D341Med (cell line): ENCODE data around the gene PDZRN3.

Experiments
- DNase-seq: peaks from one replicate; pipeline ENCODE4 v3.0.0; 2012; ENCODE audit warnings: low spot score

The PDZRN3 gene

DNA sequence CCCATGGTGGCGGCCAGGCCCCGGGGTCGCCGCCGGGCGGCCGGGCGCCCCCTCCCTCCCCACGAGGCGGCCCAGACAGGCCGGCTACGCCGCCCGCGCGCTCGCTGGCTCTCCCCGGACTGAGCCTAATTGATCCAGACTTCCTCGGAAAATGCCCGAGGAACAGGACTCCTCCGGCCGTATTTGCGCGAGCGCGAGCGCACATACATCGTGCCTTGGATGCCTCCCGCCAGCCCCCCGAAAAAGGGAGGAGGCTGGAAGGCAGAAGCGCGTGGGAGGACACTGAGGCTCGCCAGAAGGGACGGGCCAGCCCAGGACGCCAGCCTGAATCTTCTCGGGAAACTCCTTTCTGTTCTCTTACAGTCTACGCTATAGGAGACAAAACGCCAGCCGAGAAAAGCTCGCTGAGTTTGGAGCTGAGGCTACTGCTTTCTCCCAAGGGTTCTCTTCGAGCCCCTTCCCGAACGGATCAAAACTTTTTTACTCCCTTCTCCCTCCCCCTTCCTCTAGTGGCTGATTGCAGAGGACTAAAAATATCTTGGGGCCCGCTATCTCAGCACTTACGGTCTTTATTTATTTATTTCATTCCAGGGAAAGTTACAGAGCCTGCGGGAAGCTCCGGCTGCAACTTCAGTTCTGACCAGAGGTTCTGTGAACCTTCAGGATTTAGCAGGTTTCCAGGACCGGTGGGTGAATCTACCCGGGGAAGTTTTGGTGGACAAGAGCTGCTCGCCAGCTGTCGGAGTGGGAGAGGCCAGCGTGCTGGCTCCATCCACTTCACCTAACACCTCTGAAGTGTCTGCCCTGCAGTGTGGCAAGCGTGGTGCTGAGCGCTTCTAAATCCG is at the start of gene PDZRN3:
PDZRN3 (minus strand) TSS at position 121 of the 845 bp plus-strand sequence.
- peak; percentile 54 for DNase-seq

DNA sequence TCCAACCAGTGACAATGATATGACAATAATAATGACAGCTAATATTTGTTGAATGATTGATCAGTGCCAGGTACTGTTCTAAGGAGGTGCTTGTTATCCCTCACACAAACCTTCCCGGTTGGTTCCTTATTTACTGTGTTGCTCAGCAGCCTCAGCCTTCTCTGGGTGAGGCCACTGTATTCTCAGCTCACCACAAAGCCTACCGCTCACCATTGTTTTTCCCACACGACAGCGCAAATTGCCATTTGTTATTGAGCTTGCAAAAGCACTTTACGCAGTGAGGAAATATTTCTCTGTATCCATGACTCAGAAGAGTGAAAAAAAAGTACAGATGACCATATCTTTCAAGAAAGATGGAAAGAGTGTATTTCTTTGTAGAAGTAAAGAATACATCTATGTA is 49.5 kb upstream of the PDZRN3 start:
- no peak for DNase-seq

DNA sequence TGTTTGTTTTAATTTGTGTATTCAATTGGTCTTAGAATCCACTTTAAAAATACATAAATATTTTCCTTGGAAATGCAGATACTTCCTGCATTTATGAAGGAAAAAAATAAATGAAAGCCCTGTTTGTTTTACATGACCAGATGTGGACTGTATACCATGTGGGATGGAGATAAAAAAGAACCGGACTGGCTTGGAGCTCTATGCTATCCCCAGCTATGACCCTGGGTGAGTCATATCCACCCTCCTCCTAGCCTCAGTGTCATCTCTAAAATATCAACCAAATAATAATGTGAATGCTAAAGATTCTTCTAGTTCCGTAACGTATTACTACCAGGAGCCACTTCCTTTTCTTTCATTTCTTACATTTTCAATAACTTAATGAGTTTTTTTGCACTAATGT is 44.5 kb upstream of the PDZRN3 start:
- no peak for DNase-seq

DNA sequence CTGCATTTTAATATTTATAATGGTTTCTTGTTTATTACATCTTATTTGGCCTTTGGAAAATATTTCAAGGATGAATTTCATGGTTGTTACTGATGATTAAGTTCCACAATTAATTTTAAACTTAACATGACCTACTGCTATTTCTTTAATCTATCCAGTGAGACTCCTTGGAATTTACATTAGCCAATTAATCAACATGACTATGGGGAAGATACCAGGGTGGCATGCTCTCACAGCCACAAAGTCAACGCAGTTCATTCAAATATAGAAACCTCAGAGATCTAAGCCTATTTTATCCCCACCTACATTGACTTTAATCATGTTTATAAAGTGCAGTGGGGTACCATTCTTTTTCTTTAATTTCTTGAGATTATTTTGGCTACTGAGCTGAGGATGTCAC is 43.6 kb upstream of the PDZRN3 start:
- DNase-seq: no peak

DNA sequence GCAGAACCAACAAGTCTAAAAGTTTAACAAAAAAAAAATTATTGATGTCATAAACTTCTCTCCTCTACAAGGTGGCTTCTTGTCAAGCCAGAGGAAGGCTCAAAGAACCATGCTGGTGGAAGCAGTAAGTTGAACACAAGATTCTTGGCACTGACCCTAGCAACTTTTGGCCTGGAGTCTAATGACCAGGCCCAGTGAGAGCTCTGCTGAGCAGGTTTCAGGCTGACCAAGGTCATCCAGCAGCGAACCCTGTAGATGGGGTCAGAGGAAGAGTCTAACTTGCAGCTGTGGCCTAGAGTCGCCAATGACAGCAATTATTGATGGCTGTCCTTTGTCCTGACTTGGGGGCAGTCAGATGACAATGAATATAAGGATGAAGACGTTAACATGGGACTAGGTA is 43.1 kb upstream of the PDZRN3 start:
- DNase-seq: no peak

DNA sequence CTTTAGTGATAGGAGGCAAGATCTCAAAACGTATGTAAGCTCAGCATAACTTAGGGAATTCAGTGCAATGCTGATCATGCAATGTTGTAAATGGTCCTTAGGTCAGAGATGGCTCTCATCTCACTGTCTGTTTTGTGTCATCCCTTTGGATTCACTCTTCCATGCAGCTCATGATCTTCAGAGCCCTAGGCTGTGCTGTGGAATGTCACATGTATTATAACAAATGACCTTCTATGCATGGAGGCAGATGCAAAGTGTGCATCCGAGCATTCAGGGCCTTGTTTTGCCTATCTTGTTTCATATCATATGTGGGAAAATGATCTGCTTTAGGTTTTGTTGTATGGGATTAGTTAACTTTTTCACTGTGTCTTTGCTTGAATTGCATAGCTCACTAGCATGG is 40.5 kb upstream of the PDZRN3 start:
- DNase-seq: no peak

DNA sequence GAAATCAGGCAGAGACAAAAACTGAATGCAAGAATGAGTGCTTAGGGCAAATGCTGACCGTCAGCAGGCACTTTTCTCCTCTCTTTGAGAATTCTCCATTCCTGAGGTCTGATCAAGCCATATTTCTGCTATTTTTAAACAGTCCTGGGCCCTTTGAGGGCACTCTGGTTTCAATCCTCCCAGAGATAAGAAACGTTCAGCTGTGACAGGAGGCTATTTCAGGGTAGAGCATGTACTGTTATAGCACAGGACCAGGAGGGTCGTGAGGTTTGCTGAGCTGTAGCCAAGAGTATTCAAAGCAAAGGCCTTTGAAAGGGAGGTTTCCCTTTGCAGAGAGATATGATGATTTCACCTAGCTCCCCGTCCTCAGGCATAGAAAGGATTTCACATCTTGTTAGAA is 39.6 kb upstream of the PDZRN3 start:
- no peak for DNase-seq

DNA sequence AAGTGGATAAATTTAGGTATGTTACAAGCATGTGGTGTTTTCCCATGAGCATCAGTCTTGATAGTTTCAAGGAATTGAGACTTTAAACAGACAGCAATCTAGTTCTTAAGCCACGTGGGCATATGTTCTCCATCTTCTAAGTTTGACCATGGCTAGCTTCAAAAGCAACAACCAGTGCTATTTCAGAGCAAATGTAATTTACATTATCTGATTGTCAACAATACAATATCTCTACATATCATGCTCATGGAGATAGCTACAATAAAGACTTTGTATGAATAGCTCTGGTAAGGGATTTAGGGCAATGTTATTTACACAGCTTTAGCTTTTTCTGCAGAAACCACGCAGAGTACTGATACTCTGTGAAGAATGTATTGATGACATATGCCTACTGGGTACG is 38.8 kb upstream of the PDZRN3 start:
- DNase-seq: no peak

DNA sequence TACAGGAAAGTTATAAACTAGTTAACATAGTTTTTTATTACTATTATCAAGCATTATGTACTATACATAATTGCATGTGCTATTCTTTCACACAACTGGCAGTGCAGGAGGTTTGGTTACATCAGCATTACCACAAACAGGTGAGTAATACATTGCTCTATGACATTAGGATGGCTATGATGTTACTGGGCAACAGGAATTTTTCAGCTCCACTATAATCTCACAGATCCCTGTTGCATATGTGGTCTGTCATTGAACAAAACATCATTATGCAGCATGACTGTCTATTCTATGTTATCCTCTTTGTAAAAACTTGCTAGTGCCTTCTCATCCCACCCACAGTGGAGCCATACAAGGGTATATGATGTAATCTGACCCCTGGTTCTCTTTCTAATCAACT is 36.5 kb upstream of the PDZRN3 start:
- DNase-seq: no peak

DNA sequence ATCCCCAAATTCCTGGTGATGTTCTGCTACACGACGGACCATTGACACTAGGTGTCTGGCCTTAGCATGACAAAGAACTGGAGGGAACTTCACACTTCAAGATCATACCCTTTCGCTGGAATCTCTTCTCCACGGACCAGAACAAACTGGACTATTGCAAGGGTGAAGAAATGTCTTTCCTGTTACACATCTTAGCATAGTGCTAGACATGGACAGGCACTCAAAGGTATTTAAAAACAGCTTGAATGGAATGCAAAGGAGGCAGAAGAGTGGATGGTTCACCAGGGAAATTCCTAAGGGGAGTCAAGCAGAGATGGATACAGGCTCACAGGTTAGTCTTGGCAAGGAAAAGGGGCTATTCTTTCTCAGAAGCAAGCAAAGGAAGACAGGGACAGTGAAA is 33.5 kb upstream of the PDZRN3 start:
- no peak for DNase-seq

DNA sequence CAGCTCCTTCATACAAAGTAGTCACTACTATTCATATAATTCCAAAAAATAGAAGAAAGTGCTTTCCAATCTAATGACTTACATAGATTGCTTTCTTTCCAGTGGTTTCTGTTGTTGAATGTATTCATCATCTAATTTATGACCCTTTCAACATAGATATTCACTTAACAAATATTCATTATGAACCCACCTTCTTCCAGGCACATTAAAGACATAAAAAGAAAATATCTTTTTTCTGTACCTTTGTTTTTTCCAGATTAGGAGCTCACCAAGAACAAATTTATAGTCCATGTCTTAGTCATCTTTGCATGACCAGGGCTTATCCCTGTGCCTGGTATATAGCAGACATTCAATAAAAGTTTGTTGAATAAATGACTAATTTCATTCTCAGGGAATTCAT is 32.4 kb upstream of the PDZRN3 start:
- no peak for DNase-seq

DNA sequence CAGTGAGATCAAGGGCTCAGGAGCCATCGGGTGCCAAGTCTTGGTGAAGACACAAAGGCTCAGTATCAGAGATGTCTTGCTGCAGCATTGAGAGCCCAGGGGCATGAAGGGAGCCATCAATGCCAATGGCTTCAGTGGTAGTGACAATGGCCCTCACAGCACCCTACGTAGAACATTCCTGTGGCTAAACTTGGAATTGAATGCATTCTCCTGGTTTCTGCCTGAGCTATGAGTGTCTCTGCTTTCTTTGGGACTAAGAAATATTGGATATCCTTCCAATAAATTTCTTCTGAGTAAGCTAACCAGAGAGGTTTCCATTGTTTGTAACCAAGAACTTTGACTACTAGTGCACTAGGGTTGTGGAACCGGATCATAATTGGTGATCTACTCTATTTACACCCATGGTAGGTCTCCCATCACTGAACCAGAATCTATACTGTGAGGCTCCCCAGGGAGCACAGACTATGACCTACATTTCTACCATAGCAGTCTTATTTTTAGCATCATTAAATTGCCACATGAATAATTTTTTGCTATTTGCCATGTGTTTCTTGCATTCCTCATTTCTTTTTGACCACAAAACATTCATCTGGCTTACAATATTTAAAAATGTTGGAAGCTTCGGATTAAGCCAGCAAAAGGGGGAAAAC is 31.6 kb upstream of the PDZRN3 start:
- no peak for DNase-seq

DNA sequence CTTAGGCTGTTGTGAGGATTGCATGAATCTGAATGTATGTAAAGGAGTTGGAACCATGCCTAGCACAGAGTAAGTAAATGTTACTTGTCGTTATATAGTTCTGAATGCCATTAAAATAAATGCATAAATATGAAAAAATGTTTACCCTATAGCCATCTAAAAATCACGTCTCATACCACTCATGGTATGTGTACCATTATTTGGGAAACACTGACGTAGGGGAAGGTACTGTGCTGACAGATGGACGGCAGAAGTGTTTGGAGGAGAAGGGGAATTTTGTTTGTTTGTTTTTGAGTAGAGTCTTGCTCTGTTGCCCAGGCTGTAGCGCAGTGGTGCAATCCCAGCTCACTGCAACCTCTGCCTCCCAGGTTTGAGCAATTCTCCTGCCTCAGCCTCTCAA is 30.5 kb upstream of the PDZRN3 start:
- no peak for DNase-seq

DNA sequence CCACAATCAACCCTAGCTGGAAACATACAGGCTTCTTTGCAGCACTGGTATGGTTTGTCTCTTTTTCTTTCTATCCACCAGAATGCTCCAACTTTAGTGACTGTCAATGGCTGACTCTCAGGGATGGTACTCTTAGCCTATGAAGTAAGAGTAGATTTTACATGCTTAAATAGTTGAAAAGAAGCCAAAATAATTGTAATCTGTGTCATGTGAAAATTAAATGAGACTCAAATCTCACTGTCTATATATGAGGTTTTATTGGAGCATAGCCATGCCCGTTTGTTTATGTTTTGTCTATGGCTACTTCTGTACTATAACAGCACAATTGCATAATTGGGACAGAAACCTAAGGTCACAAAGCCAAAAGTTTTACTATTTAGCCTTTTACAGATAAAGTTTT is 29.1 kb upstream of the PDZRN3 start:
- DNase-seq: no peak

DNA sequence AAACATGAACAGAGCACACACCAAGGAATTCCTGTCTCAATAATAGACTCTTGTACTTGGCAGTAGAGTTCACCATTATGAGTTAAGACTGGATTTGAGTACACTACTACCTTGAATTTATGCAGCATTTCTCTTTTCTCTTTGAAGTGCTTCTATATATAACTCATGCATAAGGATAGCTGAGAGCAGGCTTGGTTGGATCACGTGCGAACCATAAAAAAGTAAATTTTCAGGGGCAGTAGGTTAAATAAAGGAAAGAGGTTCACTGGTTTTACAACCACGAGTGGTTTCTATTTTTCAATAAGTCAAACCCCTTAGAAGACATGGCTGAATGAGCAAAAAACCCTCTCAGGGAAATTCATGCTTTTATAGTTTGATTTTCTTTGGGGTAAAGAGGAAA is 28.6 kb upstream of the PDZRN3 start:
- DNase-seq: no peak

DNA sequence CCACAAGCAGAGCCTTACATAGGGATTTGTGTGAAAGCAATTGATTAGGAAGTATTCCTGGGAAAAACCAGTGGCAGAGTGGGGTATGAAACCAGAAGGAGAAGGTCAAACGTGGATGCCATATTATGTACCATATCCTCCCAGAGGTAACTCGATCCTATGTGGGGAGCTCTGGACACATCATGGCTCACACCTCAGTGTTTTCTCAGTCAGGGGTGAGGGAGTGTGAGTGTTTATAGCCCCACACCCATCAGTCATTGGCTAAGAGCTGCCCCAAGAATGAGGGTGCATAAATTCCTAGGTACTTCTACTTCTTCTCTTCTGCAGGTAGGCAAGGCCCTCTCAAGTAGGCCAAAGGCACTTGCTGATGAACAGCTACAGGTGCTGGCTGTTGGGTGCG is 28.2 kb upstream of the PDZRN3 start:
- no peak for DNase-seq

DNA sequence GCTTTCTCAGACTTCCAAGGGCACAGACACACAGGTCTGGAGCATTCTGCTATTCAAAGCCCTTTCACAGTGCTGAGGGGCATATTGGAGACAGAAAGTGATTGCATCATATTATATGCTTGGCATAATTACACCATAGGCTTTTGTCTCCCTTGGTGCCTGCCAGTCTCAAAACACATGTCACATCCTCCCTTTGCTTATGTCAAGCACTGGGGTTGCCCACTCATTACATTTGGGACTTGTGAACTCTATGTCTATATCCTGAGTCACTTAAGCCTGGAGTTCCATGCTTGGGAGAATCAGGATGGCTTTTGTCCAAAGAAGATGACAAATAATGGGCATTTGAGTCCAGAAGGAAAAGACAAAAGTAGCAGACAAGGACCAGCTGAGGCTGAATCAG is 12.3 kb upstream of the PDZRN3 start:
- no peak for DNase-seq

DNA sequence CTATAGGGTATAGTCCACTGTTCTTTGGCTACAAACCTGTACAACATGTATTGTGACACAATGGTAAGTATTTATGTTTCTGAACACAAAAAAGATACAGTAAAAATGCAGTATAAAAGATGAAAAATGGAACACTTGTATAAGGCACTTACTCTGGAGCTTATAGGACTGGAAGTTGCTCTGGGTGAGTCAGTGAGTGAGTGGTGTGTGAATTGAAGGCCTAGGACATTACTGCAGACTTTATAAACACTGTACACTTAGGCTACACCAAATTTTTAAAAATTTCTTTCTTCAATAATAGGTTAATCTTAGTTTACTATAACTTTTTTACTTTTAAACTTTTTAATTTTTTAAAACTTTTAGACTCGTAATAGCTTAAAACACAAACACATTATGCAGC is 10.5 kb upstream of the PDZRN3 start:
- no peak for DNase-seq

DNA sequence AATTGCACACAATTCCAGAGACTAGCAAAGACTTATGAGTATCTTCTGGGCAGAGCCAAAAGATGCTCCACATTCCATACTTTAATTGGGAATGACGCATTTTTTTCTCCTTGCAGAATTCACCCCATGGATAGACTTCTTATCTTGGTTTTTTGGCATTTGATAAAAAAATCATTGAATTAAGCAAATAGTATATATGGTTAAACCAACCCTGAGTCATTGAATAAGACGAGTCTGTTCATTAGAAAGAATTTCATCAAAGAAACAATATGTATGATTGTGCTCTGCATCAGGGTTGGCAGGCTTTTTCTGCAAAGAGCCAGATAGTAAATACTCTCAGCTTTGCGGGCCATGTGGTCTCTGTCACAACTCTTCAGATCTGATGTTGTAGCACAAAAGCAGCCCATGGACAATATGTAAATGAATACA is 9.2 kb upstream of the PDZRN3 start:
- DNase-seq: no peak

DNA sequence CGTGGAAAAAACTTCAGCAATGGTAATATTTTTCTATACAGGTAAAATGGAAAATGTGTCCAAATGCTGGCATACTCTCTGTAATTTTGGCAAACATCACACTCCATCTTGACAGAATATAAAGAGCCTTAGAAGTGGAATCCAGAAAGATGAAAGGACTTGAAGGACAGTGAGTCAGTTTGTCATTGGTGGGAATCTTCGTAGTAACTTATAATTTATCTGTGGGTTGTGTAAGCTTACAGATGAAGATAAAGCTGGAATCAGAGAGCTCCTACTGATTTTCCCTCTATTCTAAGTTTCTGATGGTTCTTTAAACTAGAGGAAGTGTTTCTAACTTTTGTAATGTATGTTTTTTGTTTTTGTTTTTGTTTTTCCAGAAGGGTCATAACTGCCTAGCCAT is 8.7 kb upstream of the PDZRN3 start:
- DNase-seq: no peak

DNA sequence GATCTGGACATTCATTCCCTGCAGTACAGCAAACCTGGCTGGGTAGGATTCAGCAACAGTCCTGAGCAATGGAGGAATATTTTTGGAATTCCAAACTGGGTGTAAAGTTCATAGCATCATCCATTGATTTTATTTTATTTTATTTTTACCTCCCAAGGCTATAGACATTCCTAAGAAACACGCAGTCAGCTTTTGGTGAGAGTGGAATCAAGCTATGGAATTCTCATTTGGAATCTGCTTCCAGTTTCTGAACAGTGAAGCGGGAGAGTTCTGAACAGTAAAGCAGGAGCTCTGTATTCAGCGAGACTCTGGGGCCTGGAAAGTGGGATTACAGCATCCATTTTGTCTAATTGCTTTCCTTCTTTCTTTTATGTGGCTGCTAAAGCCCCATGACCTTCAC is 1.4 kb upstream of the PDZRN3 start:
- DNase-seq: no peak

DNA sequence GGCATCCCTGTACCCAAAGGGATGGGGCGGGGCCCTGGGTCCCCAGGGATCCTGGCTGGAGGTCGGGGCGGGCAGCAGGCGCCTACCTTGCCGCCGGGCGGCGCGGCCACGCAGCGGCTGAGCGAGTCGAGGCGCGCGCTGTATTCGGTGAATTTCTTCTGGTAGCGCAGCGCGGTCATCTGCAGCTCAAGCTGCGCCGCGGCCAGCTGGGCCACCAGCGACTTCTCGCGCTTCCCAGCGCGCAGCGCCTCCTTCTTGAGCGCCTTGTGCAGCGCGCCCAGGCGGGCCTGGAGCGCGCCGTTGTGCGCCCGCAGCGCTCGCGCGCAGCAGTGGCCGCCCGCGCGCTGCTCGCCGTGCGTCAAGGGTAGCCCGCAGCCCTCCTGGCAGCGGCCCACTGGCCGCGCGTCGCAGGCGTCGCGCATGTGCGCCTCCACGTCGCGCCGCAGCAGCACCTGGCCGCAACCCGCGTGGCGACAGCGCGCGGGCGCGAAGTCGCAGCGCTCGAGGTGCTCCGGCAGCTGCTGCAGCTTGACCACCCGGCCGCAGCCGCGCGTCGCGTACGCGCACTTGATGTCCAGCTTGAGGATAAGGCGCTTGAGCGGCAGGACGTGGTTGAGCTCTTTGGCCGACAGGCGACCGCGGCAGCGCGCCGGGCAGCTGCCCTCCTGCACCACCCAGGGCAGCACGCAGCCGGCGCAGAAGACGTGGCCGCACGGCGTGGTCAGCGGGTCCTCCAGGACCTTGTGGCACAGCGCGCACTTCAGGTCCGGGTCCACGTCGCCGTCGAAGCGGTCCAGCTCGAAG is 522 bp downstream of the PDZRN3 start:
- peak; percentile 67 for DNase-seq

DNA sequence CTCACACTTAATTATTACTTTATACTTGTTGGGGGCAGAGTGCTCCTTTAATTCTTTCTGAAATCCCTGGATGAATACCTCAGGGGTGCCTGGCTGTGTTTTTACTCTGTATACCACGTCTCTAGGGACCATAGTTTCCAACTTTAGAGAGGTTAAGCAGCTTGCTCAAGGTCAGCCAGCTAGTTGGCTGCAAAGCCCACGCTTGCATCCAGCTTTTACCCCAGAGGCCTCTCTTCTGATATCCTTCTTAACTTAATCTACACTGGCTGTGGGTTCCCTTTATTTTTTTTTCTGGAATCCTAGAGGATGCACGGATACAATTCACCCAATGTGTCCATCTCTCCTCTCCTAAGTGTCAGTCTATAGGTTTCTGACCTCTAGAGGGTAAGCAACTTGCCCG is 1.4 kb downstream of the PDZRN3 start:
- no peak for DNase-seq
